OCI-LY7 (cell line): Measurements from ENCODE around the gene FOXK1.

Experiments
- CTCF ChIP-seq: fragments of 200-600 bp; sonication (generic); conservative IDR thresholded peaks from 2 replicates; pipeline ENCODE4 v1.5.1; 2014; ENCODE audit warnings: mild to moderate bottlenecking, antibody characterized with exemption, low read length, moderate library complexity, mixed read lengths
- EZH2phosphoT487 ChIP-seq: fragments of 200-600 bp; sonication (generic); IDR thresholded peaks from 2 replicates; pipeline ENCODE4 v1.6.1; 2018; ENCODE audit warnings: low read depth, borderline replicate concordance, mild to moderate bottlenecking, mixed run types, antibody characterized with exemption, low read length, moderate library complexity, mixed read lengths

- no peak for TF ChIP-seq CTCF
- TF ChIP-seq EZH2phosphoT487 = no peak
Measured at GRCh38 chr7:4816419-4817080, 134.5 kb downstream of the FOXK1 start.
